ENCODE results near the gene MCM8.

- TF ChIP-seq POLR2AphosphoS5 (IDR thresholded peaks at IDR 0.05) (no peak), CTCF (IDR thresholded peaks at IDR 0.05) (no peak)
Observed at GRCh38 chr20:5969940-5970339, 19.5 kb downstream of the MCM8 start.

Data from upper lobe of left lung (tissue), 4 donors.